Neural cell (in vitro differentiated cells): Measurements from ENCODE around the gene MAP7D1.

Experiments
- CTCF ChIP-seq: fragments of 450-650 bp; IDR thresholded peaks from 2 replicates; pipeline ENCODE4 v1.5.1; 2014; ENCODE audit warnings: antibody characterized with exemption, mild to moderate bottlenecking, moderate library complexity; ENCODE audit not compliant: poor library complexity, severe bottlenecking
- EP300 ChIP-seq: fragments of 450-650 bp; conservative IDR thresholded peaks from 2 replicates; pipeline ENCODE4 v1.6.1; 2014; ENCODE audit warnings: antibody characterized with exemption, mild to moderate bottlenecking, moderate library complexity; ENCODE audit not compliant: poor library complexity, severe bottlenecking
- MXI1 ChIP-seq: fragments of 450-650 bp; conservative IDR thresholded peaks from 2 replicates; pipeline ENCODE4 v1.6.1; 2014; ENCODE audit warnings: antibody characterized with exemption, mild to moderate bottlenecking; ENCODE audit not compliant: poor library complexity, severe bottlenecking
- POLR2AphosphoS5 ChIP-seq: IDR thresholded peaks from 2 replicates; pipeline ENCODE4 v1.6.1; 2012
- RAD21 ChIP-seq: fragments of 450-650 bp; conservative IDR thresholded peaks from 2 replicates; pipeline ENCODE4 v1.6.1; 2014; ENCODE audit warnings: antibody characterized with exemption, mild to moderate bottlenecking, moderate library complexity

- TF ChIP-seq CTCF = no peak
- TF ChIP-seq RAD21 = no peak
- no peak for TF ChIP-seq EP300
- TF ChIP-seq POLR2AphosphoS5 = no peak
- TF ChIP-seq MXI1 = no peak
These were observed 1.6 kb upstream of the MAP7D1 start for GRCh38 chr1:36154335-36154734.
